ENCODE data around the gene PLEKHH1. TPM values are rescaled to one million over a fixed set of nuclear protein-coding genes. Genes with fewer than 3 reads are reported as not detected.

Gene PLEKHH1
- total RNA-seq, result under 1 TPM; 0.53 to 0.63 TPM

DNA sequence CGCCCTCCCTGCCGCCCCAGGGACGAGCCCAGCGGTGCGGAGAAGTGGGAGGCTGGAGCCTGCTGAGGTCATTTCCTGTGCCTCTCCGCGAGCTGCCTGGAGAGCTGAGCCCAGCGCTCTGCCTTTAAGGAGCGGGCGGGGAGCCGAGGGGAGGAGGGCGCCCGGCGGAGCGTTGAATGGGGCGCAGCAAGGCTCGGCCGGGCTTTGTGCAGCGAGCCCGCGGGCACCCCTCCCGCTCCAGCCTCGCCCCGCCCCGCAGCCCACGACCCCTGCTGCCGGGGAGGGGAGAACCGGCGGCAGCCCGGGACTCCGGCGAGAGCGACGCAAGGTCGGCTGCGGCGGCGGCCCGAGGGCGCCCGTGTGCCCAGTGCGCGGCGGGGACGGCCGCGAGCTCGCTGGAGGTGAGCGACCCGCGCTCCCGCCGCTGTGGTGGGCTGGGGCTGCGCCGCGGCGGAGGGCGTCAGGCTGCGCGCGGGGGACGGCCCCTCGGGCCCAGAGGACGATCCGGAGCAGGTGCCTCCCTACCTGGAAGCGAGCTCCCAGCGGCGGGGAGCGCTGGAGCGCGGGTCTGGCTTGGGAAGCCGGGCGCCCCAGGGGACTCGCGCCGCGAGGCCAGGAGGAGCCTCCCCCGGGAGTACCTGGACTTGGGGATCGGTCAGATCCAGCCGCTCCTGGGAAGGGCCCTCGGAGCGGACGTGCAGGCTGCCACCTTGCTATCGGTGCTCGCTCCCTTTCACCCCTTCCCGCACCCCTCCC, at the start of gene PLEKHH1:
Gene PLEKHH1, plus strand, starts transcription at position 293 of the 756 bp plus-strand sequence. CDS start 8,578 bp downstream, outside the sequence.
- CTCF ChIA-PET, result interaction anchor here (1.2 to 1.3 kb wide), 2 partner anchors 106 to 134 kb away, joined by 3 to 4 read pairs; no protein-coding TSS in a partner anchor
- H3K4me3 Mint-ChIP-seq, result peak within 1 kb of the TSS; percentile 56
- H3K9me3 Mint-ChIP-seq, result no peaks in the 10 kb centered on the region
- no peak within 1 kb of the TSS for H3K27ac Mint-ChIP-seq
- peaks cover 52% of the 10 kb centered on the region for H3K27me3 Mint-ChIP-seq
- POLR2A ChIA-PET, result interaction anchor here (1.1 kb wide), 1 partner anchor 38 kb away, joined by 3 read pairs; no protein-coding TSS in a partner anchor
- H3K36me3 Mint-ChIP-seq (ENCODE audit: low read depth), result no peaks in the 10 kb centered on the region
- peaks cover 1% of the 10 kb centered on the region for H3K4me1 Mint-ChIP-seq
- DNase-seq, result peak; percentile 64

DNA sequence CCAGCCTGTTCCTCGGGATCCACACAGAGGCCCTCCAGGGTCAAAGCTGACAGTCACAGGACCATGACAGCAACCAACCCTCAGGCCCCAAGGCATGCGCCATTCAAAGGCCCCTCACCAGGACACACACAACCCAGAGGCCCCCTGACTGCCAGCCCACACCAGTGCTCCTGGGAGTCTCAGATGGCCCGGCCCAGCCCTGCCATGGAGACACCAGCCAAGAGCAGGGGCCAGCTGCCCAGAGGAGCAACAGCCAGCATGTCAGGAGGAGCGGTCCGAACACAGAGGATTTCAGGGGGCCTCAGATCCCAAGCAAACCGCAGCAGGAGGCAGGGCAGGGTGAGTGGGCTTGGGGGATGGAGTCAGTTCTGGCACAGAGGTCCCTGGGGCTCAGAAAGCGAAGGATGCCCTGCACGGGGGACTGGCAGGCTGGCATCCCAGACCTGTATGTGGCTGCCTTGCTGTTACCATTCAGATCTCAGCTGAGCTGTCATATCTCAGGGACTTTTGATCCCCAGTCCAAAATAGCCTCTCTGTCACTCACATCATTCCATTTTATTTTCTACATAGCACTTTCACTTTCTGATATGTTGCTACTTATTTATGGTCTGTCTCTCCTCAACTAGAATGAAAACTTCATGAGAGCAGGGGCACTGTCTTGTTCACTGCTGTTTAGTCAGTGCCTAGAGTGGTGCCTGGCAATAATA, 49.4 kb upstream of the PLEKHH1 start:
- no peaks in the 10 kb centered on the region for H3K9me3 Mint-ChIP-seq
- H3K27me3 Mint-ChIP-seq, result no peaks in the 10 kb centered on the region
- peaks cover 33% of the 10 kb centered on the region for H3K36me3 Mint-ChIP-seq (ENCODE audit: low read depth)
- ChIA-PET CTCF (no interaction called here), POLR2A (no interaction called here)
- H3K4me1 Mint-ChIP-seq, result peaks cover 19% of the 10 kb centered on the region
- H3K4me3 Mint-ChIP-seq, result no peak overlapping the region
- DNase-seq, result no peak
- no peak overlapping the region for H3K27ac Mint-ChIP-seq

DNA sequence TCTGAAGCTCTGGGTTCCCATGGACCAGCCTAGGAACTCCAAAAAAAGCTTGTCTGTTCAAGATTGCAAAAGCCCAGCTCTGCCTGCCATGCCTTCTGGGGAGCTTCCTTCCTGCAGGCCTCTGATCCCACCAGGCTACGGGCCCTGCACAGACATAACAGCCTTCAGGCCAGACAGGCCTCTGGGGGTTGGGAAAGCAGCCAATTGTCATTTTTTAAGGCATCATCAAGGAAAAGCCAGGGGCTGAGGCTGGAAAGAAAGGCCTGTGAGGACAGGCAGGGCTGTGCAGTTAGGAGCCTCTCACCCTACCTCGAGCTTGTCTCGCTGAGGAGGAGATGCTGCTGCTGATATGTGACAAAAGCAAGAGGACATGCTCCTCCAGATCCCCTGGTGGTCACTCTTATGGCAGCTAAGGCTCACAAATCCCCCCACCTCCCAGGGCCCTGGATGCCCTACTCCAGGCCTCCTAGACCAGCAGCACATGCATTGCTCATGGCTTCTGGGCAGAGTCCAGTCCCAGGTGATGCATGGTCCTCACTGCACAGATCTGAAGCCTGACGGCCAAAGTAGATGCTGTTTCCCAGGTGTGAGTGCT, 47.5 kb upstream of the PLEKHH1 start:
- DNase-seq, result no peak
- CTCF ChIA-PET, result no interaction called here
- no peak overlapping the region for H3K4me3 Mint-ChIP-seq
- H3K4me1 Mint-ChIP-seq, result peaks cover 30% of the 10 kb centered on the region
- no peak overlapping the region for H3K27ac Mint-ChIP-seq
- H3K36me3 Mint-ChIP-seq (ENCODE audit: low read depth), result peaks cover 33% of the 10 kb centered on the region
- peaks cover 7% of the 10 kb centered on the region for H3K27me3 Mint-ChIP-seq
- H3K9me3 Mint-ChIP-seq, result no peaks in the 10 kb centered on the region
- POLR2A ChIA-PET, result no interaction called here

DNA sequence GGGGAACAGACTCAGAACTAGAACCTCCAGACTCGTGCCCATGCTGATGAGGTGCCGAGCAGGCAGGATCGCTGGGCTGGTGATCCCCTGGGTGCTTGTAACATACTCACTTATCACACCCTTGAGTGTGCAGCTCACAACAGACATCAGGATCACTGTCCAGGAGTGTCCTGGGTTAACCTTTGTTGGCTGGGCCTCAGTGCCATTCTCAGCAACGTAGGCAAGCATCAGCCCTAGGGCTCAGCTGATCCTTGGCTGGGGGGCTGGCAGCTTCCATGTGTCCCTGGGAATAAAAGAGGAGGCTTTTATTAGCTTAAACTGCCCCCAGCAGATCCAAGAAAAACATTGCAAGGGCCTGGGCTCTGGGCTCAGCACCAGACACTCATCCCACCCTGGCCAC, 46.2 kb upstream of the PLEKHH1 start:
- DNase-seq, result no peak
- peaks cover 13% of the 10 kb centered on the region for H3K27me3 Mint-ChIP-seq
- peaks cover 33% of the 10 kb centered on the region for H3K36me3 Mint-ChIP-seq (ENCODE audit: low read depth)
- peaks cover 32% of the 10 kb centered on the region for H3K4me1 Mint-ChIP-seq
- POLR2A ChIA-PET, result interaction anchor here (1.0 to 2.2 kb wide), 2 partner anchors 113 to 127 kb away, joined by 3 to 9 read pairs; partner anchors contain the start of genes ATP6V1D and PIGH
- H3K27ac Mint-ChIP-seq, result no peak overlapping the region
- H3K4me3 Mint-ChIP-seq, result no peak overlapping the region
- CTCF ChIA-PET, result interaction anchor here (1.2 to 2.0 kb wide), 3 partner anchors 31 to 84 kb away, joined by 3 to 8 read pairs (median 7); no protein-coding TSS in a partner anchor
- H3K9me3 Mint-ChIP-seq, result peaks cover under 1% of the 10 kb centered on the region

DNA sequence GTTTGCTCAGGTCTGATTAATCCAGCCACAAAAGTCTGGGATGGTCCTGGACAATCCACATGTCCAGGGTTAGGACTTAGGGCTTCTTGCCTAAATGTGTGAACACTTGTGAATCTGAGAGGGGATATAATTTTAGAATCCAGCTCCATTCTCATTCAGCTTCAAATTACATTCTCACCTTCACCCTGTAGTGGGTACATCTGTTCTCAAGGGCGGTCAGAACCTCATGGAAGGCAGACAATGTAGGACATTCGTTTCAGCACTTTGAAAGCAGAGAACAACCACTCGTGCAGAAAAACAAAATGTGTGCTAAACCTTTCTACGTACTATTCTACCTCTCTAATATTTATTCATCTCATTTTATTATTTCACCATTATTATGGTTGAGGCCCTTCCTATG, 45.8 kb upstream of the PLEKHH1 start:
- ChIA-PET POLR2A (interaction anchor here (1.0 to 2.2 kb wide), 7 partner anchors 24 to 1233 kb away, joined by 3 to 9 read pairs (median 3); partner anchors contain the start of genes ATP6V1D, PIGH and ZFYVE26), CTCF (interaction anchor here (1.0 to 2.0 kb wide), 4 partner anchors 30 to 113 kb away, joined by 3 to 8 read pairs (median 5); partner anchors contain the start of gene PIGH)
- DNase-seq, result no peak
- Mint-ChIP-seq H3K36me3 (ENCODE audit: low read depth) (peaks cover 33% of the 10 kb centered on the region), H3K4me3 (peak overlapping the region; percentile 87), H3K9me3 (peaks cover 3% of the 10 kb centered on the region), H3K27me3 (peaks cover 13% of the 10 kb centered on the region), H3K4me1 (peaks cover 32% of the 10 kb centered on the region), H3K27ac (no peak overlapping the region)

DNA sequence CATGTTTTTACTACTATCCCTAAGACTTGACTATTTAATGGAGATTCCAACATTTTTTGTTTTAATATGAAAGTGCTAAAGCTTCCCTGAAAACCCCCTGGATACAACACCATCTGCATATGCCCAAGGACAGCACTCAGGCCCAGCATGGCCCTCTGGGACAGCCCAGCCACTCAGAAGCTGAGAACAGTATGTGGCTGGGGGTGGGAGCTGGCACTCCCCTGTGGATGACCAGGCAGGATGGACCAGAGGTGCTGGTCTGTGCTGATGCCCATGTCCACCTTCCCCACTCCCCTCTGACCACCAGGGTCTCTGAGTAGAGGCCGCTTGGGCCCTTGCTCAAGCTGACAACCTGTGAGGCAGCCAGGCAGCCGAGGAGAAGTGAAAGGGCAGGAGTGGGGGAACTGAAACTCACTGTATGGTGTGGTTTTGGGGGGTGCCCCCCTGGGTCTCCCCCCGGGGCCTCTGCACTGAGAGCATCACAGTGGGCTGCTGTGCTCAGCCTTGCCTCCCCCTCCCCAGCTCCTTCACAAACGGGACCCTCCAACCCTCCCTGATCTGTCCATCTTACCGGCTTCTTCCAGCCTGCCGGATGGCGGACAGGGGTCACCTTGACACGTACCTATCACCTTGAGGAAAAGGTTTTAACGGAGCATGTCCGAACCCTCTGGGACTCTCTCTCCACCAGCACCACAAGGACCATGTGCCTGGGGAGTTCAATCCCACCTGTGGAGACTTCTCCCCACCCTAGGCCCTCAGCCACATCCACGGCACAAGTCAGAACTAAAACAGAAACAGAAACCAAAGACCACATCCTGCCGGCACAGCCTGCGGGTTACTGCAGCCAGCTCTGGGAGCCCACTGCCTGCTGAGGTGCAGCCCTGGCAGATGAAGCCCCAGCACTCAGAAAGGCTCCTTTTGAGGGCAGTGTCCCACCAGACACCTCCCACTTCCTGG, 44.9 kb upstream of the PLEKHH1 start, which contains the start of gene TMEM229B:
Gene TMEM229B, minus strand, starts transcription at position 785 of the 957 bp plus-strand sequence. CDS start 14,798 bp downstream, outside the sequence.
- Mint-ChIP-seq H3K27me3 (peaks cover 13% of the 10 kb centered on the region), H3K27ac (peak within 1 kb of the TSS; percentile 86), H3K36me3 (ENCODE audit: low read depth) (peaks cover 41% of the 10 kb centered on the region), H3K9me3 (peaks cover 11% of the 10 kb centered on the region), H3K4me1 (peaks cover 32% of the 10 kb centered on the region), H3K4me3 (peak within 1 kb of the TSS; percentile 87)
- ChIA-PET CTCF (interaction anchor here (0.6 to 2.0 kb wide), 5 partner anchors 29 to 112 kb away, joined by 3 to 8 read pairs (median 3); partner anchors contain the start of gene PIGH), POLR2A (interaction anchor here (0.6 to 2.2 kb wide), 13 partner anchors 10 to 1232 kb away, joined by 3 to 9 read pairs (median 3); partner anchors contain the start of genes ATP6V1D, PIGH and ZFYVE26)
- DNase-seq, result peak; percentile 89

DNA sequence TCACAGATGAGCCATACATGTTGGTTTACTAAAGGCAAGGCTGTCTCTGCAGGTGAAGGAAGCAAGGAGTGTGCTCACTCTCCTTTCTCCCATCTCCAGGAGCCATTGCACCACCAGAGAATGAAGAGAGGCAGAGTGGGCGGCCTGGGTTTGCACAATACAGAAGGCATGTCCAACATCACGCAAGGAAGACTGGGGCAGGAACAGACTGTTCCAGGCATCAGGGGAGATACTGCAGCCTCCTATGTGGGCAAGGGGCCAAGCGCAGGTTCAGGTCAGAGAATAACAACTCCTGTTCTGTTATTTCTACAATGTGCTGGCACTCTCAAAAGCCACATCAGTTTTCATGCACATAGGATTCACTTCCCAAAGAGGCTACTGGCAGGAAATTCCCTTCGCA, 42.9 kb upstream of the PLEKHH1 start:
- peaks cover 13% of the 10 kb centered on the region for H3K27me3 Mint-ChIP-seq
- DNase-seq, result no peak
- POLR2A ChIA-PET, result no interaction called here
- H3K36me3 Mint-ChIP-seq (ENCODE audit: low read depth), result peaks cover 44% of the 10 kb centered on the region
- CTCF ChIA-PET, result no interaction called here
- H3K9me3 Mint-ChIP-seq, result peaks cover 19% of the 10 kb centered on the region
- peaks cover 32% of the 10 kb centered on the region for H3K4me1 Mint-ChIP-seq
- H3K27ac Mint-ChIP-seq, result no peak overlapping the region
- no peak overlapping the region for H3K4me3 Mint-ChIP-seq

DNA sequence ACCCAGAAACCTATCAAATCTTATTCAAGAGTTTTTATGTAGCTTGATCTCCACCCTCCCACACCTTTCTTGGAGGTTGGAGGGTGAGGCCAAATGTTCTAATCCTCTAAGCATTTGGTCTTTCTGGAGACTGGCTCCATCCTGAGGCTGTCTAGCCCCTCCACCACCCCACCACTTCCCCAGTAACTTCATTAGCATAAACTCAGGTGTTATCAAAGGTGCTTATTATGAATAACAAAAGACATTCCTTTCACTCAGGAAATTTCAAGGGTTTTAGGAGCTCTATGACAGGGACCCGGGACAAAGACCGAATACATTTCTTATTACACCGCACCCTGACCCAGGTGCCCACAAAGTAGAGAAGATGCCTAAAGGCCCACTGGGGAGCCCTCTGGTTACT, 41.8 kb upstream of the PLEKHH1 start:
- Mint-ChIP-seq H3K36me3 (ENCODE audit: low read depth) (peaks cover 34% of the 10 kb centered on the region), H3K9me3 (peaks cover 19% of the 10 kb centered on the region), H3K27ac (no peak overlapping the region), H3K4me3 (no peak overlapping the region), H3K27me3 (peaks cover 13% of the 10 kb centered on the region), H3K4me1 (peaks cover 29% of the 10 kb centered on the region)
- ChIA-PET CTCF (no interaction called here), POLR2A (interaction anchor here (1.2 kb wide), 1 partner anchor 21 kb away, joined by 5 read pairs; no protein-coding TSS in a partner anchor)
- DNase-seq, result no peak

DNA sequence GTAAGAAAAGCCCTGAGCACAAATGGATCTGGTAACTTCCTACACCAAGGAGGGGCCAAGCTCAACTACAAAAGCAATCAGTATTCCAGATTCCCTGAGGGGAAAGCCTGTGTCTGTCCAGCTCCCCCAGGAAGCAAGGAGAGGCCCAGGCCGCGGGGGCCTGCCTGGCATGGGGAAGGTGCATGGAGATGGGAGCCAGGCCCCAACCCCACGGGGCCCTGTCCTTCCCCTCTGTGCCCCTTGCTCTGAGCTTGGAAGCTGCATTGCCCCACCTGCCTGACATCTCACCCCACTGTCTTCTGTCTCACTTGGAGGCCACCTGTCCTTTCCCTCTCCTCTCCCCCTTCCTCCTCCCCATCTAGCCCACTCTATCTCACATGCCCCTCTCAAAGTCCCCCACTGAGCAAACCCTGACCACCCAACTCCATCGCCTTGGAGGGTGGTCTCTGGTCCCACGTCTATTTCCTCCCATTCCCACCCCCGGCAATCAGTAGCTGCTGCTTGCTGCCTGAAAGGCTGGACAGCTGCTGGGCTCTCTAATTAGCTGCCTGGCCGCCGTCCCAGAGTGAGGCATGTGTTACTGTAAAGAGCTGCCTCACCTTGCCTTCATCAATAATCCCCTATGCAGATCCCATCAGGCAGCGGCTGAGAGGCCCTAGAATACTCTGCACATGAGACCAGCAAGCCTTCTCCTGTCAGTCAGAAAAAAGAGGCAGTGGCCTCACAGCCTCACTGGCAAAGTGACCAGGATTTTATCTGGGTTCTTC, 41.2 kb upstream of the PLEKHH1 start:
- POLR2A ChIA-PET, result interaction anchor here (1.2 kb wide), 1 partner anchor 21 kb away, joined by 5 read pairs; no protein-coding TSS in a partner anchor
- no peak overlapping the region for H3K4me3 Mint-ChIP-seq
- DNase-seq, result no peak
- H3K4me1 Mint-ChIP-seq, result peaks cover 29% of the 10 kb centered on the region
- peaks cover 27% of the 10 kb centered on the region for H3K36me3 Mint-ChIP-seq (ENCODE audit: low read depth)
- CTCF ChIA-PET, result no interaction called here
- H3K27ac Mint-ChIP-seq, result no peak overlapping the region
- H3K9me3 Mint-ChIP-seq, result peaks cover 19% of the 10 kb centered on the region
- peaks cover 13% of the 10 kb centered on the region for H3K27me3 Mint-ChIP-seq

DNA sequence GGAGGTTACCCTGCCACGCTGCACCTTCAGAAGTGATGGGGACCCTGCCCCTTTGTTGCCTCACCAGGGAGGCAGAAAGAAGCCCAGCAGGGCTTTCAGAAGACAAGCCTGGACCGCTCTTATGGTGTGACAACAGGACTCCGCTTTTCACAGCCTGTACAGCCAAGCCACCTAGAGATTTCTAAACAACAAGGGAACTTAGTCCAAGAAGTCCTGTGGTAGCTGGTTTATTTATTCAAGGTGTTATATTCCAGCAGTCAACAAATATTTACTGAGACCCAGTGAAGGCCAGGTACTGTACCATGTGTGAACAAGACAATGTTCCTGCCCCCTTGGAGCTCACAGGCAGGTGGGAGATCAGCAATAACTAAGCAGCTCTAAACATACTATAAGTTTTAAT, 40.6 kb upstream of the PLEKHH1 start:
- no peak overlapping the region for H3K27ac Mint-ChIP-seq
- H3K27me3 Mint-ChIP-seq, result peaks cover 13% of the 10 kb centered on the region
- peaks cover 23% of the 10 kb centered on the region for H3K36me3 Mint-ChIP-seq (ENCODE audit: low read depth)
- H3K9me3 Mint-ChIP-seq, result peaks cover 19% of the 10 kb centered on the region
- H3K4me3 Mint-ChIP-seq, result no peak overlapping the region
- DNase-seq, result no peak
- ChIA-PET POLR2A (no interaction called here), CTCF (no interaction called here)
- peaks cover 26% of the 10 kb centered on the region for H3K4me1 Mint-ChIP-seq

DNA sequence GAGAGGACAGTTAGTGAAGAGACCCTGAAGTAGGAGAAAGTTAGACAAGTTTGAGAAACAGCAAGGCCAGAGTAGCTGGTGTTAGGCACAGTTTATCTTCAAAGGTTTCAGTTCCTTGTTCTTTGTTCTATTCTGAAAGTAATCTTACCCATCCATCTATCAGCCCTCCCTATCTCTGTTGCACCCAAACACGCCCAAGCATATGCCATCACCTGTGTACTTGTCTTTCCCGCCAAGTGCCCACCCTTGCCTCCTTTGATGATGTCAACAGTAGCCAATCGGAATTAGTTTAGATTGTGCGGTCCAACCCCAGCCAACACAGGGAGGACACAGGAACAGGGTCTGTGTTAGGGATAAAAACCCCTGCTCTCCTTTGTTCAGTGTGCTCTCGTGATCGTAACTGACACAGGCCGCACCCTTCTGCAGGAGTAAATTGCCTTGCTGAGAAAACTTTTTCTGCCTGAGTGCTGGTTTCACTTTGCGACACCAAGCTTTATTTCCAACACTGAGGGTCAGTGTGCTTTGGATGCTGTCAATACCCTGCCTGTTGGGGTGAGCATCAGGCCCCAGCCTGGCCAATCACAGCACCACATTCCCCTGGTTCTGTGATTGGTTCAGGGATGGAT, 39.9 kb upstream of the PLEKHH1 start:
- ChIA-PET POLR2A (no interaction called here), CTCF (no interaction called here)
- no peak overlapping the region for H3K4me3 Mint-ChIP-seq
- peaks cover 25% of the 10 kb centered on the region for H3K4me1 Mint-ChIP-seq
- H3K36me3 Mint-ChIP-seq (ENCODE audit: low read depth), result peaks cover 17% of the 10 kb centered on the region
- H3K27ac Mint-ChIP-seq, result no peak overlapping the region
- no peak for DNase-seq
- peaks cover 19% of the 10 kb centered on the region for H3K9me3 Mint-ChIP-seq
- H3K27me3 Mint-ChIP-seq, result peaks cover 13% of the 10 kb centered on the region
